ENCODE measurements around the gene IFT172.

Gene IFT172

GRCh38 chr2:27509326-27509725 is 19.8 kb upstream of the IFT172 start:
- H3F3A ChIP-seq (ENCODE audit: control insufficient read depth, insufficient read depth) = no peaks in the 10 kb centered on the region
- no peaks in the 10 kb centered on the region for H3K4me1 ChIP-seq (ENCODE audit: control insufficient read depth, low read length)
- no peak for TF ChIP-seq EZH2phosphoT487 (IDR thresholded peaks at IDR 0.05; ENCODE audit: borderline replicate concordance, low read length)
- no peak for TF ChIP-seq CTCF (IDR thresholded peaks at IDR 0.05; ENCODE audit: low read depth, low read length, poor library complexity, severe bottlenecking)
- H3K9me2 ChIP-seq (replicated peaks; ENCODE audit: control insufficient read depth, low read length) = no peaks in the 10 kb centered on the region
- H3K9me3 ChIP-seq (ENCODE audit: control insufficient read depth, insufficient read depth, low read length) = no peaks in the 10 kb centered on the region
- H3K27ac ChIP-seq (ENCODE audit: low read depth, low read length) = no peak overlapping the region
- no peaks in the 10 kb centered on the region for H4K20me1 ChIP-seq (ENCODE audit: control insufficient read depth, insufficient read depth, low read depth, low read length)
- no peak overlapping the region for H3K4me2 ChIP-seq (ENCODE audit: low read length)
- no peaks in the 10 kb centered on the region for H3K27me3 ChIP-seq (ENCODE audit: control insufficient read depth, low read length)
- H3K4me3 ChIP-seq (ENCODE audit: low read length) = no peak overlapping the region
- H3K79me2 ChIP-seq (ENCODE audit: control insufficient read depth, low read length) = no peaks in the 10 kb centered on the region
- H3K36me3 ChIP-seq (ENCODE audit: control insufficient read depth, low read length) = no peaks in the 10 kb centered on the region

GRCh38 chr2:27507293-27507692 is 17.8 kb upstream of the IFT172 start:
- TF ChIP-seq EZH2phosphoT487 (IDR thresholded peaks at IDR 0.05; ENCODE audit: borderline replicate concordance, low read length) (no peak), CTCF (IDR thresholded peaks at IDR 0.05; ENCODE audit: low read depth, low read length, poor library complexity, severe bottlenecking) (no peak)
- no peaks in the 10 kb centered on the region for H3K27me3 ChIP-seq (ENCODE audit: control insufficient read depth, low read length)
- no peaks in the 10 kb centered on the region for H3K79me2 ChIP-seq (ENCODE audit: control insufficient read depth, low read length)
- no peaks in the 10 kb centered on the region for H3F3A ChIP-seq (ENCODE audit: control insufficient read depth, insufficient read depth)
- no peak overlapping the region for H3K27ac ChIP-seq (ENCODE audit: low read depth, low read length)
- no peak overlapping the region for H3K4me2 ChIP-seq (ENCODE audit: low read length)
- H3K9me3 ChIP-seq (ENCODE audit: control insufficient read depth, insufficient read depth, low read length) = no peaks in the 10 kb centered on the region
- H3K4me3 ChIP-seq (ENCODE audit: low read length) = no peak overlapping the region
- H3K9me2 ChIP-seq (replicated peaks; ENCODE audit: control insufficient read depth, low read length) = no peaks in the 10 kb centered on the region
- no peaks in the 10 kb centered on the region for H3K4me1 ChIP-seq (ENCODE audit: control insufficient read depth, low read length)
- H4K20me1 ChIP-seq (ENCODE audit: control insufficient read depth, insufficient read depth, low read depth, low read length) = no peaks in the 10 kb centered on the region
- no peaks in the 10 kb centered on the region for H3K36me3 ChIP-seq (ENCODE audit: control insufficient read depth, low read length)

GRCh38 chr2:27506587-27506986 is 17.0 kb upstream of the IFT172 start:
- TF ChIP-seq CTCF (IDR thresholded peaks at IDR 0.05; ENCODE audit: low read depth, low read length, poor library complexity, severe bottlenecking) (no peak), EZH2phosphoT487 (IDR thresholded peaks at IDR 0.05; ENCODE audit: borderline replicate concordance, low read length) (no peak)
- no peaks in the 10 kb centered on the region for H3K36me3 ChIP-seq (ENCODE audit: control insufficient read depth, low read length)
- H3K9me3 ChIP-seq (ENCODE audit: control insufficient read depth, insufficient read depth, low read length) = no peaks in the 10 kb centered on the region
- H3F3A ChIP-seq (ENCODE audit: control insufficient read depth, insufficient read depth) = no peaks in the 10 kb centered on the region
- H3K4me1 ChIP-seq (ENCODE audit: control insufficient read depth, low read length) = no peaks in the 10 kb centered on the region
- H3K9me2 ChIP-seq (replicated peaks; ENCODE audit: control insufficient read depth, low read length) = no peaks in the 10 kb centered on the region
- H3K27ac ChIP-seq (ENCODE audit: low read depth, low read length) = no peak overlapping the region
- H4K20me1 ChIP-seq (ENCODE audit: control insufficient read depth, insufficient read depth, low read depth, low read length) = no peaks in the 10 kb centered on the region
- no peaks in the 10 kb centered on the region for H3K27me3 ChIP-seq (ENCODE audit: control insufficient read depth, low read length)
- no peak overlapping the region for H3K4me2 ChIP-seq (ENCODE audit: low read length)
- H3K79me2 ChIP-seq (ENCODE audit: control insufficient read depth, low read length) = no peaks in the 10 kb centered on the region
- H3K4me3 ChIP-seq (ENCODE audit: low read length) = no peak overlapping the region

DNA sequence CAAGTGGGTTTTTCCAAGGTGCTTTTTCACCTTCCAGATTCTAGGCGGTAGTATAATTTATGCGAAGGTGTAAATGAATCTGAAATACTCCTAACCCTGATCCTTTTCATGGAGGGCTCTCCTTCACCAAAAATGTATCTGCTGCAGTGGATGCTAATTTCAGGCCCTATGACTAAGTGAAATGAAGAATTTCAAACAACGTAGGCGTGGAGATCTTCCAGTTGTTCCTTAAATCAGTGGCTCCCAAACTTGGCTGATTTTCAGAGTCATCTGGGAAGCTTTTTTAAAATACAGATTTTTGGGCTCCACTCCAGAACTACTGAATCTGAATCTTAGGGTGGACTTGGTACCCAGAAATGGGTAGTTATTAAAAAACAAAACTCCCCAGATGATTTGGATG is 12.6 kb upstream of the IFT172 start:
- no peak for TF ChIP-seq EZH2phosphoT487 (IDR thresholded peaks at IDR 0.05; ENCODE audit: borderline replicate concordance, low read length)
- no peak for TF ChIP-seq CTCF (IDR thresholded peaks at IDR 0.05; ENCODE audit: low read depth, low read length, poor library complexity, severe bottlenecking)
- Histone ChIP-seq H4K20me1 (ENCODE audit: control insufficient read depth, insufficient read depth, low read depth, low read length) (no peaks in the 10 kb centered on the region), H3K4me1 (ENCODE audit: control insufficient read depth, low read length) (no peaks in the 10 kb centered on the region), H3K27ac (ENCODE audit: low read depth, low read length) (no peak overlapping the region), H3K79me2 (ENCODE audit: control insufficient read depth, low read length) (no peaks in the 10 kb centered on the region), H3K36me3 (ENCODE audit: control insufficient read depth, low read length) (no peaks in the 10 kb centered on the region), H3K4me2 (ENCODE audit: low read length) (no peak overlapping the region), H3K27me3 (ENCODE audit: control insufficient read depth, low read length) (peaks cover 17% of the 10 kb centered on the region), H3K4me3 (ENCODE audit: low read length) (no peak overlapping the region), H3K9me2 (replicated peaks; ENCODE audit: control insufficient read depth, low read length) (no peaks in the 10 kb centered on the region), H3K9me3 (ENCODE audit: control insufficient read depth, insufficient read depth, low read length) (no peaks in the 10 kb centered on the region), H3F3A (ENCODE audit: control insufficient read depth, insufficient read depth) (no peaks in the 10 kb centered on the region)

All from DOHH2 (cell line).